A673 (cell line): ENCODE measurements around the gene DPP10. TPM values are rescaled to one million over a fixed set of nuclear protein-coding genes. Genes with fewer than 3 reads are reported as not detected.

ENCODE experiments used
- BruUV-seq: library from RNA; stranded (reverse); fragments of 400-500 nt; replicated peaks from 2 replicates; lab custom pipeline; 2021; lab: Mats Ljungman, UMichigan
- CTCF ChIA-PET: fragments of 300-600 bp; sonication (Branson Sonifier 250); formaldehyde crosslinking; loops from one replicate; lab custom pipeline; 2022; ENCODE audit warnings: antibody characterized with exemption; lab: Charles Lee
- POLR2A ChIA-PET: fragments of 300-600 bp; sonication (Branson Sonifier 250); formaldehyde crosslinking; loops from one replicate; lab custom pipeline; 2022; ENCODE audit warnings: antibody characterized with exemption; ENCODE audit not compliant: low non-redundant PET; lab: Charles Lee
- DNase-seq: peaks from one replicate; pipeline ENCODE4 v3.0.0-alpha.2; 2015; ENCODE audit warnings: low spot score
- H3K27ac ChIP-seq: fragments of 200-600 bp; sonication (generic); 2 replicates; pipeline ENCODE4 v1.5.1; 2016; ENCODE audit warnings: mixed run types, low read depth, mild to moderate bottlenecking, mixed read lengths, antibody characterized with exemption, low read length; ENCODE audit not compliant: poor library complexity, severe bottlenecking
- H3K27me3 ChIP-seq: fragments of 200-600 bp; sonication (generic); replicated peaks from 2 replicates; pipeline ENCODE4 v1.6.1; 2017; ENCODE audit warnings: mixed run types, low read depth, mild to moderate bottlenecking, mixed read lengths, antibody characterized with exemption, low read length; ENCODE audit not compliant: insufficient read depth, poor library complexity
- H3K36me3 ChIP-seq: fragments of 200-600 bp; sonication (generic); 2 replicates; pipeline ENCODE4 v1.6.1; 2016; ENCODE audit warnings: mixed run types, mild to moderate bottlenecking, mixed read lengths, antibody characterized with exemption, low read length; ENCODE audit not compliant: insufficient read depth, poor library complexity, severe bottlenecking
- H3K4me1 ChIP-seq: fragments of 200-600 bp; sonication (generic); 2 replicates; pipeline ENCODE4 v1.6.1; 2017; ENCODE audit warnings: mixed run types, mild to moderate bottlenecking, mixed read lengths, antibody characterized with exemption, low read length; ENCODE audit not compliant: insufficient read depth, poor library complexity, severe bottlenecking
- H3K4me3 ChIP-seq: fragments of 200-600 bp; sonication (generic); 2 replicates; pipeline ENCODE4 v1.5.1; 2016; ENCODE audit warnings: low read depth, mixed run types, mild to moderate bottlenecking, mixed read lengths, low read length; ENCODE audit not compliant: poor library complexity, severe bottlenecking
- H3K9me3 ChIP-seq: fragments of 200-600 bp; sonication (generic); 2 replicates; pipeline ENCODE4 v1.6.1; 2016; ENCODE audit warnings: mixed run types, low read depth, mild to moderate bottlenecking, mixed read lengths, antibody characterized with exemption, low read length; ENCODE audit not compliant: poor library complexity, severe bottlenecking
- EZH2 ChIP-seq: fragments of 200-600 bp; sonication (generic); IDR thresholded peaks from 2 replicates; pipeline ENCODE4 v1.6.1; 2017; ENCODE audit warnings: borderline replicate concordance, low read depth, mild to moderate bottlenecking, mixed read lengths, antibody characterized with exemption, low read length; ENCODE audit not compliant: poor library complexity, severe bottlenecking
- intact Hi-C: fragments of 100-400 bp; cut with micrococcal nuclease; formaldehyde crosslinking; loops from one replicate; pipeline ENCODE4 v1.10.0; 2022; ENCODE audit not compliant: unreplicated experiment
- total RNA-seq: library from RNA; stranded (reverse); gene quantifications from 2 replicates; pipeline ENCODE4 v1.2.3, GENCODE V29; 2021
- TF ChIP-seq, protein P1 (sequence below): fragments of 300-800, 200-600 bp; sonication (generic); conservative IDR thresholded peaks from 2 replicates; pipeline ENCODE4 v1.5.1; 2017; ENCODE audit warnings: low read depth, mild to moderate bottlenecking, antibody characterized with exemption, low read length, moderate library complexity, mixed read lengths

Gene DPP10
- total RNA-seq, 1 experiment from 2014 or later = not detected

DNA sequence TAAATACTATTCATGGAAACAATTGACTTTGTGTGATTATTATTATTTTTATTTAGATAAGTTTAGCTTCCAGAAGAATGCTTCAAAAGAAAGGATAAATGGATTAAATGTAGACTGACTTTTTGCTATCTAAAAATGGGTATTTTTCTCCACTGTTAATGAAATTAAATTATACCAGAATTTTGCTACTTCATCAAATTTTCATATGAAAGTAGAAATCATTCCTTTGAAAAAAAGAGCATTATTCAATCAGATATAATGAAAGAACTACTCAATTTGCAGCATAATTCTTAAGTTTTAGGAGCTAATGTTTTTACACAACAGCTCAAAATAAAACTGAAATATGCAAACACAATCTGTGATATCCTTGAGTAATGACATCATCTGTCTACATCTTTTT is 1424.6 kb downstream of the DPP10 start:
- DNase-seq = no peak
- POLR2A ChIA-PET = no interaction called here
- Histone ChIP-seq H3K36me3 (no peaks in the 10 kb centered on the region), H3K9me3 (peaks cover 9% of the 10 kb centered on the region), H3K4me3 (no peak overlapping the region), H3K4me1 (no peaks in the 10 kb centered on the region), H3K27me3 (no peaks in the 10 kb centered on the region), H3K27ac (no peak overlapping the region)
- BruUV-seq = no TSS peak
- no peak for TF ChIP-seq EZH2
- TF ChIP-seq, protein P1, sequence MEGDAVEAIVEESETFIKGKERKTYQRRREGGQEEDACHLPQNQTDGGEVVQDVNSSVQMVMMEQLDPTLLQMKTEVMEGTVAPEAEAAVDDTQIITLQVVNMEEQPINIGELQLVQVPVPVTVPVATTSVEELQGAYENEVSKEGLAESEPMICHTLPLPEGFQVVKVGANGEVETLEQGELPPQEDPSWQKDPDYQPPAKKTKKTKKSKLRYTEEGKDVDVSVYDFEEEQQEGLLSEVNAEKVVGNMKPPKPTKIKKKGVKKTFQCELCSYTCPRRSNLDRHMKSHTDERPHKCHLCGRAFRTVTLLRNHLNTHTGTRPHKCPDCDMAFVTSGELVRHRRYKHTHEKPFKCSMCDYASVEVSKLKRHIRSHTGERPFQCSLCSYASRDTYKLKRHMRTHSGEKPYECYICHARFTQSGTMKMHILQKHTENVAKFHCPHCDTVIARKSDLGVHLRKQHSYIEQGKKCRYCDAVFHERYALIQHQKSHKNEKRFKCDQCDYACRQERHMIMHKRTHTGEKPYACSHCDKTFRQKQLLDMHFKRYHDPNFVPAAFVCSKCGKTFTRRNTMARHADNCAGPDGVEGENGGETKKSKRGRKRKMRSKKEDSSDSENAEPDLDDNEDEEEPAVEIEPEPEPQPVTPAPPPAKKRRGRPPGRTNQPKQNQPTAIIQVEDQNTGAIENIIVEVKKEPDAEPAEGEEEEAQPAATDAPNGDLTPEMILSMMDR = no peak
- CTCF ChIA-PET = no interaction called here
- intact Hi-C loops = no loop called here

DNA sequence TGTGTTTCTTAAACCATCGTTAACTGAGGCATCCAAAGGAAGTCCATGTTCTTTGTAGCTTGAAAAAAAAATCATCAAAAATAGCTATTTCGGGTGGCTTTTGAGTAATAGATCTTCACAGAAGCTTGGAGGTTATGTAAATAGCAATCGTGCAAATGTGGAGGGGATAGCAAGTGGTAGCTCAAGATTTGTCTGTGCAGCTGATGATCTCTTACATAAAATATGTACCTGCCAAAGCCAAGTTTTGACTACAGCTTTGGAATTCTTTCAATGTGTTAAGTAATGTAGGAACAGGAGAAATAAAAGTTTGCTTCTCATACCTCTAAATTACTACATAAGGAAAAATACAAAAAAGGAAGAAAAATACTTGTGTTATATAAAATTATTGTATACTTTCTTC is 1432.0 kb downstream of the DPP10 start:
- intact Hi-C loops = no loop called here
- H3K27me3 ChIP-seq = no peaks in the 10 kb centered on the region
- no peak overlapping the region for H3K27ac ChIP-seq
- no peaks in the 10 kb centered on the region for H3K4me1 ChIP-seq
- DNase-seq = no peak
- H3K36me3 ChIP-seq = no peaks in the 10 kb centered on the region
- H3K9me3 ChIP-seq = peaks cover 26% of the 10 kb centered on the region
- no peak overlapping the region for H3K4me3 ChIP-seq
- ChIA-PET POLR2A (no interaction called here), CTCF (no interaction called here)
- BruUV-seq = no TSS peak
- no peak for TF ChIP-seq EZH2
- TF ChIP-seq, protein P1 = no peak

DNA sequence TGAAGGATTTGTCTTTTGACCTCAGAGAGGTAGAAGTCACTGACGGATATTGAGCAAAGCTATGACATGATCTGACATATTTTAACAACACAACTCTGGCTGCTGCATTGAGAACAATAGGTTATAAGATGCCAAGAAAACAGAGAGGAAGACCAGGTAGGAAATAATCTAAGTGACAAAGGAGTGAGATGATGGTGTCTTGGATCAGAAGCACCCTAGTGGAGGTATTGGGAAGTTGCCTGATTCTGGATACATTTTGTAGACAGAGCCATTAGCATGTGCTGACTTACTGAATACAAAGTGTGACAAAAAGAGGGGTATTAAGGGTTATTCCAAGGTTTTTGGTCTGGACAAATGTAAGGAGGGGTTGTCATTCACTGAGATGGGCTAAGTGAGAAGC is 1438.1 kb downstream of the DPP10 start:
- ChIA-PET CTCF (no interaction called here), POLR2A (no interaction called here)
- H3K36me3 ChIP-seq = no peaks in the 10 kb centered on the region
- peak; percentile 0 for DNase-seq
- H3K4me3 ChIP-seq = no peak overlapping the region
- BruUV-seq = no TSS peak
- peaks cover 37% of the 10 kb centered on the region for H3K9me3 ChIP-seq
- no peaks in the 10 kb centered on the region for H3K27me3 ChIP-seq
- H3K27ac ChIP-seq = no peak overlapping the region
- TF ChIP-seq, protein P1 = no peak
- TF ChIP-seq EZH2 = no peak
- no peaks in the 10 kb centered on the region for H3K4me1 ChIP-seq
- intact Hi-C loops = no loop called here
